GM12892 (cell line): ENCODE results near the gene TMC4.

Source experiments
- POLR2A ChIP-seq: IDR thresholded peaks from 2 replicates; pipeline ENCODE4 v1.6.1; 2011; ENCODE audit warnings: low read depth, low read length, control low read depth
- POLR2AphosphoS5 ChIP-seq: IDR thresholded peaks from 2 replicates; pipeline ENCODE4 v1.6.1; 2011; ENCODE audit warnings: low read depth, low read length, control low read depth
- TAF1 ChIP-seq: IDR thresholded peaks from 2 replicates; pipeline ENCODE4 v1.6.1; 2011; ENCODE audit warnings: low read depth, mild to moderate bottlenecking, control low read depth, low read length, borderline replicate concordance

DNA sequence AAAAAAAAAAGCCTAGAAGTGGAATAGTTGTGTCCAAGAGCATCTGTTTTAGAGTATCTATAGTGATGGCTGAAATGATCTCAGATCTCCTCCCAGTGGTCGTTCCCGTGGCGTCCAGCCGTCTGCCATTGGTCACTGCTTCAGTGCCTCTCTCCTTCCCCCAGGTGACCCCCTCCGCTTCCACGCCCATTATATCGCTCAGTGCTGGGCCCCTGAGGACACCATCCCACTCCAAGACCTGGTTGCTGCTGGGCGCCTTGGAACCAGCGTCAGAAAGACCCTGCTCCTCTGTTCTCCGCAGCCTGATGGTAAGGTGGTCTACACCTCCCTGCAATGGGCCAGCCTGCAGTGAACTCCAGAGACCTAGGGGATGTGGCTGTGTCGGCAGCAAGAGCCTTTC is 20.1 kb upstream of the TMC4 start:
- TF ChIP-seq POLR2A (no peak), POLR2AphosphoS5 (no peak), TAF1 (no peak)
